ENCODE results near the gene ZNF783.
"Not testable (repeated sequence)": the region's sequence is repeated elsewhere in the genome, so short reads cannot be mapped to it uniquely, and the experiment has no call there.

The ZNF783 gene

DNA sequence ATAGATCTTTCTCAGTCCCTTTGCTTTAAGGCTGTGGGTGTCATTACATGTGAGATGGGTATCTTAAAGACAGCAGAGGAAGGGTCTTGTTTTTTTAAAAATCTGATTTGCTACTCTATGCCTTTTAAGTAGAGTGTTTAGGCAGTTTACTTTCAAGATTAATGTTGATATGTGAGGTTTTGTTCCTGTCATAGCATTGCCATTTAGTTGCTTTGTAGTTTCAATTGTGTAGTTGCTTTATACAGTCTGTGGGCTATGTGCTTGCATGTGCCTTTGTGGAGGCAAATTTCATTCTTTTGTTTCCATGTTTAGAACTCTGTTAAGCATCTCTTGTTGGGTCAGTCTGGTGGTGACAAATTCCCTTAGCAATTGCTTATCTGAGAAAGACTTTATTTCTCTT, 54.6 kb downstream of the ZNF783 start:
- H3K9me3 ChIP-seq: no peaks in the 10 kb centered on the region
- intact Hi-C loops (cut with DNase I; ENCODE audit: low total_unique reads): no loop called here
- no peak overlapping the region for H3K27ac ChIP-seq
- no peak overlapping the region for H3K4me3 ChIP-seq
- TF ChIP-seq, protein P1, sequence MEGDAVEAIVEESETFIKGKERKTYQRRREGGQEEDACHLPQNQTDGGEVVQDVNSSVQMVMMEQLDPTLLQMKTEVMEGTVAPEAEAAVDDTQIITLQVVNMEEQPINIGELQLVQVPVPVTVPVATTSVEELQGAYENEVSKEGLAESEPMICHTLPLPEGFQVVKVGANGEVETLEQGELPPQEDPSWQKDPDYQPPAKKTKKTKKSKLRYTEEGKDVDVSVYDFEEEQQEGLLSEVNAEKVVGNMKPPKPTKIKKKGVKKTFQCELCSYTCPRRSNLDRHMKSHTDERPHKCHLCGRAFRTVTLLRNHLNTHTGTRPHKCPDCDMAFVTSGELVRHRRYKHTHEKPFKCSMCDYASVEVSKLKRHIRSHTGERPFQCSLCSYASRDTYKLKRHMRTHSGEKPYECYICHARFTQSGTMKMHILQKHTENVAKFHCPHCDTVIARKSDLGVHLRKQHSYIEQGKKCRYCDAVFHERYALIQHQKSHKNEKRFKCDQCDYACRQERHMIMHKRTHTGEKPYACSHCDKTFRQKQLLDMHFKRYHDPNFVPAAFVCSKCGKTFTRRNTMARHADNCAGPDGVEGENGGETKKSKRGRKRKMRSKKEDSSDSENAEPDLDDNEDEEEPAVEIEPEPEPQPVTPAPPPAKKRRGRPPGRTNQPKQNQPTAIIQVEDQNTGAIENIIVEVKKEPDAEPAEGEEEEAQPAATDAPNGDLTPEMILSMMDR (IDR thresholded peaks at IDR 0.05): no peak
- no peaks in the 10 kb centered on the region for H3K36me3 ChIP-seq
- no peaks in the 10 kb centered on the region for H3K4me1 ChIP-seq
- no peak for DNase-seq
- peaks cover 0 to 13% of the 10 kb centered on the region in 2 donors for H3K27me3 ChIP-seq

DNA sequence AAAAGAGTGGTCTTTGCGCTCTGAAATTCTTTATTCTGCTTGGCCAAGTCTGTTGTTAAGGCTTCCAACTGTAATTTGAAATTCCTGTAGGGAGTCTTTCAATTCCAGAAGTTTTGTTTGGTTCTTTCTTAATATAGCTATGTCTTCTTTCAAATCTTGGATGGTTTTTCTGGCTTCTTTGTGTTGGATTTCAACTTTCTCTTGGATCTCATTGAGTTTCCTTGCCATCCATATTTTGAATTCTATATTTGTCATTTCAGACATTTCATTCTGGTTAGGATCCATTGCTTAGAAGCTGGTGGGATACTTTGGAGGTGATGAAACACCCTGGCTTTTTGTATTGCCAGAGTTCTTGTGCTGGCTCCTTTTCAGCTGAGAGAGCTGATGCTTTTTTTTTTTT, 55.5 kb downstream of the ZNF783 start:
- DNase-seq: no peak
- H3K27ac ChIP-seq: no peak overlapping the region
- H3K9me3 ChIP-seq: no peaks in the 10 kb centered on the region
- no peaks in the 10 kb centered on the region for H3K36me3 ChIP-seq
- H3K4me3 ChIP-seq: no peak overlapping the region
- TF ChIP-seq, protein P1 (IDR thresholded peaks at IDR 0.05): no peak
- intact Hi-C loops (cut with DNase I; ENCODE audit: low total_unique reads): no loop called here
- peaks cover 0 to 13% of the 10 kb centered on the region in 2 donors for H3K27me3 ChIP-seq
- H3K4me1 ChIP-seq: no peaks in the 10 kb centered on the region

DNA sequence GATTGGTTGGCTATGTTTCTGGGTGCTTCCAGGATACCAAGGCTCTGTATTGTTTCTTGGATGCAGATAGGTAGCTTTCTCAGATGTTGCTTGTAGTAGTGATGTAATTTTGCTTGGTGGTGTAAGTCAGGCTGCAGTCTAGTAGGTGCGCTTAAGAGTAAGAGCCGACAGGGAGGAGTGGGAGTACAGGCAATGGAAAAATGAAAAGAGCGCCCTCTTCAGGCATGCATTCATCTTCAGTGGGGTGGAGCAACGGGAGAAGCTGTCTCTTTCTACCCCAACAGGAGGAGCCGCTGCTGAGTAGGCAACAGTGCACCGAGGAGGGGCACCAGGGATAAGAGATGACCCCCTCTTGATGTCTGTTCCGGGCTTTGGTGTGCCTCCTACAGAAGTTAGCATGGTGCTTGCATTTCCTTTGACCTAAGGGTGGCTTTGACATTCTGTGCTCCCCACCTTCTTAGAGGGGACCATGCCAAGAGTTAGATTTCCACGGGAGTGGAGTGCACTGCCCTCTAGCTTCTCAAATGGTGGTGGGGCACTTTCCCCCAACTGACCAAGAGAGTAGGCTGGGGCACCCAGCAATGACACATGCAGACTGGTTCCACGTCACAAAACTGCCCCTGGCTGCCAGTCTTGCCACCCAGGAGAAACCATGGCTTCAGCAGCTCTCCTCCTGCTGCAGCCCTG, 56.1 kb downstream of the ZNF783 start:
- peaks cover 0 to 13% of the 10 kb centered on the region in 2 donors for H3K27me3 ChIP-seq
- no peak for DNase-seq
- no peaks in the 10 kb centered on the region for H3K36me3 ChIP-seq
- H3K9me3 ChIP-seq: no peaks in the 10 kb centered on the region
- no peaks in the 10 kb centered on the region for H3K4me1 ChIP-seq
- no peak overlapping the region for H3K4me3 ChIP-seq
- no peak overlapping the region for H3K27ac ChIP-seq
- intact Hi-C loops (cut with DNase I; ENCODE audit: low total_unique reads): no loop called here
- TF ChIP-seq, protein P1 (IDR thresholded peaks at IDR 0.05): no peak

DNA sequence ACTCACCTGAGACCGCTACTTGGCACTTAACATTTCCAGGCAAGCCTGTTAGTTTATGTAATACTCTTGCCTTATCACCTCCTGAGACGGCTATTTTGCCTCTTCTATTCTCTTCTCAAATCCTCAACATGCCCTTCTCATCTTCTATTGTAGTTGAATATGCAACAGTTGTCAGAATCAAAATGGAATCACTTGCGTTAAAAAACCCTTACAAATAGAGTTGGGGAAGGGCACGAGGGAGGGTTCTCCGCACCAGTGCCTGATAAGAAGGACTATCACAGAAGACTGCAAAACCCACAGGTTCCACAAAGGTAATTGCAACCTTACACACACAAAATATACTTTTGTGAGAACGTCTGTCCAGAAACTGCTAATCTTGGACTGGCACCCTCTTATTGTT, 57.4 kb downstream of the ZNF783 start:
- H3K27me3 ChIP-seq: peaks cover 0 to 13% of the 10 kb centered on the region in 2 donors
- no peaks in the 10 kb centered on the region for H3K9me3 ChIP-seq
- intact Hi-C loops (cut with DNase I; ENCODE audit: low total_unique reads): no loop called here
- H3K4me1 ChIP-seq: no peaks in the 10 kb centered on the region
- H3K4me3 ChIP-seq: no peak overlapping the region
- H3K36me3 ChIP-seq: no peaks in the 10 kb centered on the region
- TF ChIP-seq, protein P1 (IDR thresholded peaks at IDR 0.05): no peak
- no peak overlapping the region for H3K27ac ChIP-seq
- no peak for DNase-seq

DNA sequence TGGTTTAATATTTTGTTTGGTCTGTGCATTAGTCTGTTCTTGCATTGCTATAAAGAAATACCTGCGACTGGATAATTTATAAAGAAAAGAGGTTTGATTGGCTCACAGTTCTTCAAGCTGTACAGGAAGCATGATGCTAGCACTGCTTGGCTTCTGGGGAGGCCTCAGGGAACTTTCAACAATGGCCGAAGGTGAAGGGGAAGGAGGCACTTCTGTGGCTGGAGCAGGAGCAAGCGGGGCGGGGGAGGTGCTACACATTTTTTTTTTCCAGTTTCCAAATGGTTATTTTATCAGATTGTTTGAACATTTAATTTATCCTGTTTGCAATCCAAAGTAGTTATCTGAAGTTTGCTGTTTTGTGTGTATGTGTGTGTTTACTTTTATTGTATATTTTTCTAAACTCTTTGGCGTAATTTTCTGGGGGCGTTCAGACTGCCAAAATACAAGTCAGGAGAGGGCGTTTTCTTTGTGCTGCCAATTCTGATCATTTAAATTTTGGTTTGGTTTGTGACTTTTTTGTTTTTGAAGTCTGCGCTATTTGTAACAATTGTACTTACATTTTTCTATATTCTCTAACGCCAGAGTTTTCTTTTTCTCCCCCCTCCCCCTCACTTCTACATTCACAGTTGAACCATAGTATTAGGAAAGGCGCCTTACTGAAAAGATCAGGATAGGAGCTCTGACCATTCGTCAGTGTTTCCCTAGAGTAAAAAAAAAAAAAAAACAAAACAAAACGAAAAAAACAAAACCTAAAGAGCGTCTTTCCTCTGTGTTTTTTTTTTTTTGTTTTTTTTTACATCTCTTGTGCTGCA, 58.5 kb downstream of the ZNF783 start:
- peaks cover 0 to 13% of the 10 kb centered on the region in 2 donors for H3K27me3 ChIP-seq
- H3K36me3 ChIP-seq: no peaks in the 10 kb centered on the region
- H3K4me3 ChIP-seq: peak overlapping the region in 1 of 2 donors; percentile 43
- H3K27ac ChIP-seq: no peak overlapping the region
- intact Hi-C loops (cut with DNase I; ENCODE audit: low total_unique reads): no loop called here
- no peak for DNase-seq
- no peaks in the 10 kb centered on the region for H3K9me3 ChIP-seq
- TF ChIP-seq, protein P1 (IDR thresholded peaks at IDR 0.05): no peak
- no peaks in the 10 kb centered on the region for H3K4me1 ChIP-seq

DNA sequence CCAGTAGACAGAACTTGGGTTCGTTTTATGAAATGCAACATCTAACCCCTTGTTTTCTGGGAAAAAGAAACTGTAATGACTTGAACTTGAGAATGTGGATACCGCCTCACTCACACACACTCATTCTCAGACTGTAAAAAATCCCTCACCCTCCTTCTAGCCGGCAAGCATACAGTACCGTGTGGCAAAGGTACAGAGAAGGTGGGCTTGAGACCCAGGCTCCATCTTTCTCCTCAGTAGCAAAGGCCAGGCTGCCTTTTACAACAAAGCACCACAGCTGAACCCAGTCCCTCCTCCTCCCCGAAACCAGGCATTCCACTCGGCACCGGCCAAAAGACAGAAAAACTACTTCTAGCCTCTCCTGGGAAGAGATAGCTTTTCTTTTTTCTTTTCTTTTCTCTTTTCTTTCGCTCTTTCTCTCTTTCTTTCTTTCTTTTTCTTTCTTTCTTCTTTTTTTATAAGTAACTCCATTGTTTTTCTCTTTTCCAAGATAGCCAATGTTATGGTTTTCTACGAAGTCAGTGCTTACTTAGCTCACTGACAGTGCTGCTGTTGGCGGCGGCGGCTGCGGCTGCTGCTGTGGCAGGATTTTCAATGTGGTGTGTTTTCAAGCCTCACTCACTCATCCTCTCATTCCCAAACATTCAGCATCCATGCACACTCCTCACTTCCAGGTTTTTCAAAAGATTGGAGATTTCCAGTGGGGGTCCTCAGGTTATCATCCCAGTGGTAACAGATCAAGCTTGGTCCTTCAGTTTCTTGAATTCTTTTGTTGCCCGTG, 59.3 kb downstream of the ZNF783 start:
- H3K4me3 ChIP-seq: peak overlapping the region; percentile 43 to 45
- H3K9me3 ChIP-seq; intact Hi-C loops (cut with DNase I; ENCODE audit: low total_unique reads); H3K4me1 ChIP-seq; DNase-seq; H3K36me3 ChIP-seq: not testable (repeated sequence)
- H3K27me3 ChIP-seq: peaks cover 0 to 13% of the 10 kb centered on the region in 2 donors
- peak overlapping the region in 1 of 2 donors; percentile 40 for H3K27ac ChIP-seq

Data from tibial artery (tissue), 4 donors.